ENCODE results near the gene APOA4. TPM values are rescaled to one million over a fixed set of nuclear protein-coding genes. Genes with fewer than 3 reads are reported as not detected.

Gene APOA4
- polyA plus RNA-seq, 3 donors, result not detected

DNA sequence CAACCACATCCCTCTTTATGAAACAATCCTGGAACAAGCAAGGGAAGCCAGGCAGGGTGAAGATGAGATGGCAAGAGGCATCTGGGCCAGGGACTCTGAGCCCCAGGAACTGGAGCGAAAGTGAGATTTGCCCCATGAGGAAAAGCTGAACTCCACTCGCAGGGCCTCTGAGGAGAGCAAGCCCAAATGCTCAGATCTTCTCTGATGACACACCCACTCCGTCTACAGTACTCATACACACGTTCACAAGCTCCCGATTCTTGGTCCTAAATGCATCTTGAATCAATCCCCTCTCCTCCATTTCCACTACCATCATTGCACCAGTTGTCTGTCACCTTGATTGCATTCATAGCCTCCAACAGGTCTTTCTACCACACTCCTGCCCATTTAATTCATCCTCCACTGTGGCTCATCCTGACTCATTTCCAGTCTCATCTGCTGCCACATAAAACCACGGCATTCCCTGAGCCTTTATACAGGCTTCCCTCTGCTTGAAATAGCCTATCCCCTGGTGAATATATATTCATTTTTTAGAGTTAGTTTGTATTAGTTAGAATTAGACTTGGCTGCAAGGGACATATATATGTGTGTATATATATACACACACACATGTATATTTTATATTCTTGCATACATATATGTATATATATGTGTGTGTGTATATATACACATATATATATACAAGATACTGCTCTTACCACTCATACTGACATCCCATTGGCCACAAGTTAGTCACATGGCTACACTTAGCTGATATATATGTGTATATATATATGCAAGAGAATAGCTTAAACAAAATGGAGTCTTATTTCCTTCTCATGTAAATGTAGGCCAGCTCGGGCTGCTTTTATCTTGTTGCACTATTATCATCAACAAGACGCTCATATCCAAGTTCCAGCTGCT is 30.0 kb downstream of the APOA4 start:
- Mint-ChIP-seq H3K4me3 (no peak overlapping the region), H3K27ac (peak overlapping the region in 1 of 7 donors; percentile 14), H3K27me3 (ENCODE audit: low read depth in 3 of 3) (peaks cover 6 to 14% (median 10%) of the 10 kb centered on the region in 3 donors), H3K9me3 (peaks cover 0 to 2% (median 0%) of the 10 kb centered on the region in 7 donors), H3K36me3 (no peaks in the 10 kb centered on the region), H3K4me1 (peaks cover 20% of the 10 kb centered on the region)
- 100% methylated on average over 5 of the region's 8 CpGs for WGBS (ENCODE audit: insufficient coverage)
- peak overlapping the region; percentile 68 for H2AFZ ChIP-seq (ENCODE audit: insufficient read depth, low read depth, low read length, poor library complexity, severe bottlenecking)
- H3K79me2 ChIP-seq (ENCODE audit: insufficient read depth, low read length), result no peaks in the 10 kb centered on the region
- no peak overlapping the region for H3K4me2 ChIP-seq (replicated peaks; ENCODE audit: extremely low read depth, low read length, poor library complexity, severe bottlenecking)
- H3K27me3 ChIP-seq (ENCODE audit: control insufficient read depth in 2 of 2, insufficient read depth in 2 of 2, low read length in 2 of 2), result no peaks in the 10 kb centered on the region
- no peaks in the 10 kb centered on the region for H3K9me3 ChIP-seq (replicated peaks in 1 of 2; ENCODE audit: control insufficient read depth in 1 of 2, insufficient read depth in 1 of 2, low read length in 2 of 2)
- TF ChIP-seq, protein P1, sequence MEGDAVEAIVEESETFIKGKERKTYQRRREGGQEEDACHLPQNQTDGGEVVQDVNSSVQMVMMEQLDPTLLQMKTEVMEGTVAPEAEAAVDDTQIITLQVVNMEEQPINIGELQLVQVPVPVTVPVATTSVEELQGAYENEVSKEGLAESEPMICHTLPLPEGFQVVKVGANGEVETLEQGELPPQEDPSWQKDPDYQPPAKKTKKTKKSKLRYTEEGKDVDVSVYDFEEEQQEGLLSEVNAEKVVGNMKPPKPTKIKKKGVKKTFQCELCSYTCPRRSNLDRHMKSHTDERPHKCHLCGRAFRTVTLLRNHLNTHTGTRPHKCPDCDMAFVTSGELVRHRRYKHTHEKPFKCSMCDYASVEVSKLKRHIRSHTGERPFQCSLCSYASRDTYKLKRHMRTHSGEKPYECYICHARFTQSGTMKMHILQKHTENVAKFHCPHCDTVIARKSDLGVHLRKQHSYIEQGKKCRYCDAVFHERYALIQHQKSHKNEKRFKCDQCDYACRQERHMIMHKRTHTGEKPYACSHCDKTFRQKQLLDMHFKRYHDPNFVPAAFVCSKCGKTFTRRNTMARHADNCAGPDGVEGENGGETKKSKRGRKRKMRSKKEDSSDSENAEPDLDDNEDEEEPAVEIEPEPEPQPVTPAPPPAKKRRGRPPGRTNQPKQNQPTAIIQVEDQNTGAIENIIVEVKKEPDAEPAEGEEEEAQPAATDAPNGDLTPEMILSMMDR (IDR thresholded peaks at IDR 0.05), result no peak
- no peaks in the 10 kb centered on the region for H3K36me3 ChIP-seq (replicated peaks in 1 of 2; ENCODE audit: control insufficient read depth in 1 of 2, insufficient read depth in 2 of 2, low read length in 2 of 2)
- no peak overlapping the region for H3K27ac ChIP-seq (ENCODE audit: low read depth in 1 of 2, low read length in 2 of 2)
- peaks cover 12 to 14% of the 10 kb centered on the region in 2 donors for H3K4me1 ChIP-seq (ENCODE audit: control insufficient read depth in 1 of 2, insufficient read depth in 2 of 2, low read length in 2 of 2)
- H4K20me1 ChIP-seq (ENCODE audit: insufficient read depth, low read length), result no peaks in the 10 kb centered on the region
- H3K4me3 ChIP-seq (replicated peaks in 1 of 3; ENCODE audit: low read depth in 2 of 3, low read length in 3 of 3), result no peak overlapping the region
- no peak for DNase-seq
- intact Hi-C loops (cut with micrococcal nuclease), result no loop called here
- H3K9ac ChIP-seq (ENCODE audit: insufficient read depth, low read length, poor library complexity, severe bottlenecking), result no peak overlapping the region

DNA sequence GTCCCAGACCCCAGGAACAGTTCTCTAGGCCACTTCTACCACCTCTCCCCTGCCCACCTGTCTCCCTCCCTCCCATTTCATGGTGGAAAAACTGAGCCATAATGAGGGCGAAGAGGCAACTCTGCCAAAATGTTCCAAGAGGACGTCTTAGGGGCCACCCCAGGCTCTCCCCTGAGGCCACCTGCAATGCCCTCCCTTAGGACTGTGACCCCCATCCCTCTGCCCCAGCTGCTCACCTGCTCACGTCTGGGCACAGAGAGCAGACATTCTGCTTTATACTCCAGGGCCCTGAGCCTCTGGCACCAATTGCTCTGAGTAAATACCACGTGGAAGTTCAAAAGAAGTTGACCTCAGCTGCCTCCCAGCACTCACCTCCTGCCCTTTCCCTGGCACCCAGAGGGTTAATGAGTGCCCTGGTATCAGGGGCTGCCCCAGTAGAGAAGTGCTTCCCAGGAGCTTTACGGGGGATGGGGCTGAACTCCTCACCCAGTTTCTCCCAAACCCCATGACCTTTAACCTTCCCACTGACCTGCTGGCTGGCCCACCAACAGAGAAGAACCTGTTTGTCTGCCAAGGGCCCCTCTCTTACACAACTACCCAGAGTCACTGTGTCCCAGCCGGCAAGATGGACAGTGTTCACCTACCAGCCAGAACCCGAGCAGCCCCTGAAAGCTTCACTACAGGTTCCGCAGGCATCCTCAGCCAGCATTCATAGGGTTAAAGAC is 30.8 kb downstream of the APOA4 start:
- Histone ChIP-seq H3K4me2 (replicated peaks; ENCODE audit: extremely low read depth, low read length, poor library complexity, severe bottlenecking) (no peak overlapping the region), H3K9ac (ENCODE audit: insufficient read depth, low read length, poor library complexity, severe bottlenecking) (no peak overlapping the region), H3K79me2 (ENCODE audit: insufficient read depth, low read length) (peaks cover 4% of the 10 kb centered on the region), H3K4me3 (replicated peaks in 1 of 3; ENCODE audit: low read depth in 2 of 3, low read length in 3 of 3) (no peak overlapping the region), H3K27me3 (ENCODE audit: control insufficient read depth in 2 of 2, insufficient read depth in 2 of 2, low read length in 2 of 2) (no peaks in the 10 kb centered on the region), H2AFZ (ENCODE audit: insufficient read depth, low read depth, low read length, poor library complexity, severe bottlenecking) (peak overlapping the region; percentile 3), H4K20me1 (ENCODE audit: insufficient read depth, low read length) (no peaks in the 10 kb centered on the region), H3K9me3 (replicated peaks in 1 of 2; ENCODE audit: control insufficient read depth in 1 of 2, insufficient read depth in 1 of 2, low read length in 2 of 2) (no peaks in the 10 kb centered on the region), H3K36me3 (replicated peaks in 1 of 2; ENCODE audit: control insufficient read depth in 1 of 2, insufficient read depth in 2 of 2, low read length in 2 of 2) (no peaks in the 10 kb centered on the region), H3K27ac (ENCODE audit: low read depth in 1 of 2, low read length in 2 of 2) (no peak overlapping the region), H3K4me1 (ENCODE audit: control insufficient read depth in 1 of 2, insufficient read depth in 2 of 2, low read length in 2 of 2) (peaks cover 15 to 17% of the 10 kb centered on the region in 2 donors)
- TF ChIP-seq, protein P1 (IDR thresholded peaks at IDR 0.05), result no peak
- H3K9me3 Mint-ChIP-seq, result peaks cover 0 to 2% (median 0%) of the 10 kb centered on the region in 7 donors
- peak overlapping the region in 1 of 7 donors; percentile 14 for H3K27ac Mint-ChIP-seq
- H3K27me3 Mint-ChIP-seq (ENCODE audit: low read depth in 3 of 3), result peaks cover 6 to 14% (median 8%) of the 10 kb centered on the region in 3 donors
- intact Hi-C loops (cut with micrococcal nuclease), result no loop called here
- DNase-seq, result no peak
- no peak overlapping the region for H3K4me3 Mint-ChIP-seq
- no peaks in the 10 kb centered on the region for H3K36me3 Mint-ChIP-seq
- H3K4me1 Mint-ChIP-seq, result peaks cover 21% of the 10 kb centered on the region
- WGBS (ENCODE audit: insufficient coverage), result 89% methylated on average over 7 of the region's 8 CpGs

Data from CD14-positive monocyte (primary cell).